Heart left ventricle (tissue), 13 donors: ENCODE measurements around the gene NASP.

Experiments
- CTCF ChIP-seq, 12 donors: fragments of 200-600 bp; sonication (generic) in 4 of 12; IDR thresholded peaks; one replicate each; pipeline versions ENCODE4 v1.5.0 to v1.8.0; 2018 to 2022; ENCODE audit warnings: antibody characterized with exemption in 12 of 12, mild to moderate bottlenecking in 5 of 12
- POLR2A ChIP-seq, 2 donors: fragments of 450-650 bp; IDR thresholded peaks; one replicate each; pipeline ENCODE4 v1.6.1; 2017; ENCODE audit warnings: antibody characterized with exemption in 2 of 2, mild to moderate bottlenecking in 2 of 2, moderate library complexity in 2 of 2
- donor health status: ischemic (EF 13 %, LVEDD 7.1; RV severe dilation, severe dysfunction).
- donor health status: DM: no; HTN: yes; CAD: no.
- donor health status: DM: no; HTN: no; CAD: no.
- donor health status: ischemic (EF 25% LVEDD 6.9; RV normal size, moderate dysfunction).
- donor health status: ischemic (EF 25% LVEDD 5.7; RV mildly dilated, moderate dysfunction).
- donor health status: ischemic (EF 35%, LVEDD 5.7; RV mildly dilated, moderate dysfunction).
- donor health status: nonischemic (EF 11% LVEDD 7.7; RV severe dilation, severe dysfunction).
- donor health status: DM: yes; HTN: yes; CAD: no.
- donor health status: PGD.
- donor health status: ischemic (EF 29% LVEDD 5.4; RV normal size, mild dysfunction).
- donor health status: nonischemic (EF 23%, LVEDD 6.1; RV moderate dilation, normal function).

GRCh38 chr1:45594412-45594811 is 10.6 kb downstream of the NASP start:
- TF ChIP-seq POLR2A (IDR thresholded peaks at IDR 0.05) = no peak
- no peak for TF ChIP-seq CTCF (IDR thresholded peaks at IDR 0.05)
